HL-60 (cell line): ENCODE data around the gene USP53.

ENCODE experiments used
- DNase-seq, 2 experiments: peaks; one replicate each; pipeline ENCODE4 v3.0.0-alpha.2; 2010 to 2020; ENCODE audit warnings: low read depth in 1 of 2, low spot score in 1 of 2
- H3K27ac ChIP-seq: fragments of 250-450 bp; sonication (Bioruptor Pico); replicated peaks from 2 replicates; pipeline ENCODE4 v1.5.1; 2020; ENCODE audit warnings: mild to moderate bottlenecking, moderate library complexity
- H3K27me3 ChIP-seq: fragments of 250-450 bp; sonication (Bioruptor Pico); 2 replicates; pipeline ENCODE4 v1.5.1; 2021; ENCODE audit warnings: mild to moderate bottlenecking, moderate library complexity; ENCODE audit not compliant: insufficient read depth, poor library complexity, severe bottlenecking
- H3K4me3 ChIP-seq: replicated peaks from 2 replicates; pipeline ENCODE4 v1.5.1; 2011; ENCODE audit warnings: mild to moderate bottlenecking, control low read depth, low read length; ENCODE audit not compliant: insufficient read depth
- GABPA ChIP-seq: IDR thresholded peaks from 2 replicates; pipeline ENCODE4 v1.6.1; 2012; ENCODE audit warnings: low read depth
- POLR2AphosphoS5 ChIP-seq: IDR thresholded peaks from 2 replicates; pipeline ENCODE4 v1.6.1; 2012; ENCODE audit warnings: low read depth
- SPI1 ChIP-seq: IDR thresholded peaks from 2 replicates; pipeline ENCODE4 v1.6.1; 2012; ENCODE audit warnings: low read depth, mild to moderate bottlenecking, borderline replicate concordance
- TF ChIP-seq, protein P1 (sequence below): IDR thresholded peaks from 2 replicates; pipeline ENCODE4 v1.6.1; 2012; ENCODE audit warnings: low read depth; ENCODE audit not compliant: insufficient replicate concordance
- TF ChIP-seq, protein P2 (sequence below): IDR thresholded peaks from one replicate; pipeline ENCODE4 v1.5.1; 2011; ENCODE audit warnings: low read length, control low read depth, inconsistent platforms; ENCODE audit not compliant: insufficient read depth

USP53 gene

DNA sequence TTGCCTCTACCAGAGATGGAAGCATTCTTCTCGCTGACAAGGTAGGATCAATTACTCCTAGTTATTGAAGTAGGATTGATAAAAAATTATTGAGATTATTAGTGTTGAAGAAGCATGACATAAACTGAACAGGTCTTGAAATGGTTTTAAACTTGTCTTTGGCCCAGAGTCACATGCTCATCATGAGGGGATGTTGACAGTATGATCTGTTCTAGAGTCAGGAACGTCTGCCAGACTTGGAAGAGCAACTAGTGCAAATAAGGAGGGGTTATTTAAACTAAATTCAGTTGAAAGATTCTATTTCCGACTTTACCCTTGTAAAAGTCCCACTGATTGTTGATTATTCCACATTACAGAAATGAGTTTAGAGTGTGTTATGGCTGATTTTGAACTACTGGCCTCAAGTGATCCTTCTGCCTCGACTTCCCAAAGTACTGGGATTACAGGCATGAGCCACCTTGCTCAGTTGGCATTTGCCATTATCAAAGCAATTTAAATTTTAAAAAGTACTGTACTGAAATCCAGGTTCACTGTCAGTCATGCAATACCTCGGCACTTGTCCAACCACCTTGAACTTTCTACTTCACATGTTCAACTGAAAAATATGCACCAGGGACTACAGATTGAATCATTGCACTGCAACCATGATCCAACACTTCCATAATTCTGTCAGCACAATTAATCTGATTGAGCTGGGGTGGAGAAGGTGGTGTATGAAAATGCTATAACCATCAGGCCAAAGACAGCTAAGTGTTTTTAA lies 89.7 kb downstream of the USP53 start:
- no peak for TF ChIP-seq POLR2AphosphoS5
- TF ChIP-seq GABPA = no peak
- TF ChIP-seq, protein P1, sequence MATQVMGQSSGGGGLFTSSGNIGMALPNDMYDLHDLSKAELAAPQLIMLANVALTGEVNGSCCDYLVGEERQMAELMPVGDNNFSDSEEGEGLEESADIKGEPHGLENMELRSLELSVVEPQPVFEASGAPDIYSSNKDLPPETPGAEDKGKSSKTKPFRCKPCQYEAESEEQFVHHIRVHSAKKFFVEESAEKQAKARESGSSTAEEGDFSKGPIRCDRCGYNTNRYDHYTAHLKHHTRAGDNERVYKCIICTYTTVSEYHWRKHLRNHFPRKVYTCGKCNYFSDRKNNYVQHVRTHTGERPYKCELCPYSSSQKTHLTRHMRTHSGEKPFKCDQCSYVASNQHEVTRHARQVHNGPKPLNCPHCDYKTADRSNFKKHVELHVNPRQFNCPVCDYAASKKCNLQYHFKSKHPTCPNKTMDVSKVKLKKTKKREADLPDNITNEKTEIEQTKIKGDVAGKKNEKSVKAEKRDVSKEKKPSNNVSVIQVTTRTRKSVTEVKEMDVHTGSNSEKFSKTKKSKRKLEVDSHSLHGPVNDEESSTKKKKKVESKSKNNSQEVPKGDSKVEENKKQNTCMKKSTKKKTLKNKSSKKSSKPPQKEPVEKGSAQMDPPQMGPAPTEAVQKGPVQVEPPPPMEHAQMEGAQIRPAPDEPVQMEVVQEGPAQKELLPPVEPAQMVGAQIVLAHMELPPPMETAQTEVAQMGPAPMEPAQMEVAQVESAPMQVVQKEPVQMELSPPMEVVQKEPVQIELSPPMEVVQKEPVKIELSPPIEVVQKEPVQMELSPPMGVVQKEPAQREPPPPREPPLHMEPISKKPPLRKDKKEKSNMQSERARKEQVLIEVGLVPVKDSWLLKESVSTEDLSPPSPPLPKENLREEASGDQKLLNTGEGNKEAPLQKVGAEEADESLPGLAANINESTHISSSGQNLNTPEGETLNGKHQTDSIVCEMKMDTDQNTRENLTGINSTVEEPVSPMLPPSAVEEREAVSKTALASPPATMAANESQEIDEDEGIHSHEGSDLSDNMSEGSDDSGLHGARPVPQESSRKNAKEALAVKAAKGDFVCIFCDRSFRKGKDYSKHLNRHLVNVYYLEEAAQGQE = no peak
- no peak for TF ChIP-seq SPI1
- TF ChIP-seq, protein P2, sequence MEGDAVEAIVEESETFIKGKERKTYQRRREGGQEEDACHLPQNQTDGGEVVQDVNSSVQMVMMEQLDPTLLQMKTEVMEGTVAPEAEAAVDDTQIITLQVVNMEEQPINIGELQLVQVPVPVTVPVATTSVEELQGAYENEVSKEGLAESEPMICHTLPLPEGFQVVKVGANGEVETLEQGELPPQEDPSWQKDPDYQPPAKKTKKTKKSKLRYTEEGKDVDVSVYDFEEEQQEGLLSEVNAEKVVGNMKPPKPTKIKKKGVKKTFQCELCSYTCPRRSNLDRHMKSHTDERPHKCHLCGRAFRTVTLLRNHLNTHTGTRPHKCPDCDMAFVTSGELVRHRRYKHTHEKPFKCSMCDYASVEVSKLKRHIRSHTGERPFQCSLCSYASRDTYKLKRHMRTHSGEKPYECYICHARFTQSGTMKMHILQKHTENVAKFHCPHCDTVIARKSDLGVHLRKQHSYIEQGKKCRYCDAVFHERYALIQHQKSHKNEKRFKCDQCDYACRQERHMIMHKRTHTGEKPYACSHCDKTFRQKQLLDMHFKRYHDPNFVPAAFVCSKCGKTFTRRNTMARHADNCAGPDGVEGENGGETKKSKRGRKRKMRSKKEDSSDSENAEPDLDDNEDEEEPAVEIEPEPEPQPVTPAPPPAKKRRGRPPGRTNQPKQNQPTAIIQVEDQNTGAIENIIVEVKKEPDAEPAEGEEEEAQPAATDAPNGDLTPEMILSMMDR = no peak
- H3K27me3 ChIP-seq = no peaks in the 10 kb centered on the region
- H3K27ac ChIP-seq = no peak overlapping the region
- H3K4me3 ChIP-seq = no peak overlapping the region
- no peak for DNase-seq

- Histone ChIP-seq H3K27me3 (no peaks in the 10 kb centered on the region), H3K27ac (no peak overlapping the region), H3K4me3 (no peak overlapping the region)
- no peak for DNase-seq
- TF ChIP-seq POLR2AphosphoS5 (no peak), SPI1 (no peak), GABPA (no peak)
- TF ChIP-seq, protein P1 = no peak
- TF ChIP-seq, protein P2 = no peak
Observed at GRCh38 chr4:119303587-119304305, 91.2 kb downstream of the USP53 start.

DNA sequence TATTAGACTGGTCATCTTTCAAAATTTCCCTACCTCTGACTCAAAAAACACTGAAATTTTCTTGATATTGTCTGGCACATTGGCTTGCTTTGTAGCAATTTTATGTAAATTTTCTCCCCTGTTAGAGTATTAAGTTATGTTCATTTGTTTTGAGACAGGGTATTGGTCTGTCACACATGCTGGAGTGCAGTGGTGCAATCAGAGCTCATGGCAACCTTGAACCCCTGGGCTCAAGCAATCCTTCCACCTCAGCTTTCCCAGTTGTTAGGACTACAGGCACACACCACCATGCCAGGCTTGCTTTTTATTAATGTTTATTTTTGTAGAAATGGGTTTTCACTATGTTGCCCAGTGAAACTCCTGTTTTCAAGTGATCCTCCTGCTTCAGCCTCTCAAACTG lies 91.9 kb downstream of the USP53 start:
- DNase-seq = no peak
- TF ChIP-seq, protein P1 = no peak
- no peak for TF ChIP-seq POLR2AphosphoS5
- Histone ChIP-seq H3K27ac (no peak overlapping the region), H3K27me3 (no peaks in the 10 kb centered on the region), H3K4me3 (no peak overlapping the region)
